Coronary artery (tissue), 2 donors: ENCODE data around the gene SLC43A2.

ENCODE experiments used
- DNase-seq: peaks from one replicate; pipeline ENCODE4 v3.0.0-alpha.2; 2017; ENCODE audit warnings: low spot score
- H3K27ac ChIP-seq, 2 donors: fragments of 200-600 bp; sonication (generic); one replicate each; pipeline ENCODE4 v1.5.1; 2016 to 2019
- H3K4me3 ChIP-seq: fragments of 200-600 bp; sonication (generic); 2 replicates; pipeline ENCODE4 v1.5.1; 2016; ENCODE audit warnings: mild to moderate bottlenecking, moderate library complexity
- TF ChIP-seq, protein P1 (sequence below): fragments of 200-600 bp; sonication (generic); IDR thresholded peaks from one replicate; pipeline ENCODE4 v1.5.1; 2019; ENCODE audit warnings: antibody characterized with exemption

The SLC43A2 gene

DNA sequence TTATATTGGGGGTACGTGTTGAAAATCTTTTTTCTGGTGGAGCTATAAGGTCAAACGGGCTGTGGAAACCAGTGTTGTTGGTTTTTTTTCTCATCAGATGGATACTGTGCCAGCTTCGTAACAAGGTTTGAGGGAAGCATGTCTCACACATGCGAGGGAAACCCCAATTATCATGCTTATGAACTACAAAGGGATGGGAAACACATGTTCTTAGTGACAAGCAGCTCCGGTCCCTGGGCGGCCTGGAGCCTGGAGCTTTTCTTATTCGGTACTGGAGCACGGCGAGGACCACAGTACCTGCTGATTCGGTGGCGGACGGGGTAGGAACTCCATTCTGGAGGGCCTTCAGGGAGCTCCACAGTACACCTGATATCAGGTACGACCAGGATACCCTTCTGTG, 12.5 kb downstream of the SLC43A2 start:
- TF ChIP-seq, protein P1, sequence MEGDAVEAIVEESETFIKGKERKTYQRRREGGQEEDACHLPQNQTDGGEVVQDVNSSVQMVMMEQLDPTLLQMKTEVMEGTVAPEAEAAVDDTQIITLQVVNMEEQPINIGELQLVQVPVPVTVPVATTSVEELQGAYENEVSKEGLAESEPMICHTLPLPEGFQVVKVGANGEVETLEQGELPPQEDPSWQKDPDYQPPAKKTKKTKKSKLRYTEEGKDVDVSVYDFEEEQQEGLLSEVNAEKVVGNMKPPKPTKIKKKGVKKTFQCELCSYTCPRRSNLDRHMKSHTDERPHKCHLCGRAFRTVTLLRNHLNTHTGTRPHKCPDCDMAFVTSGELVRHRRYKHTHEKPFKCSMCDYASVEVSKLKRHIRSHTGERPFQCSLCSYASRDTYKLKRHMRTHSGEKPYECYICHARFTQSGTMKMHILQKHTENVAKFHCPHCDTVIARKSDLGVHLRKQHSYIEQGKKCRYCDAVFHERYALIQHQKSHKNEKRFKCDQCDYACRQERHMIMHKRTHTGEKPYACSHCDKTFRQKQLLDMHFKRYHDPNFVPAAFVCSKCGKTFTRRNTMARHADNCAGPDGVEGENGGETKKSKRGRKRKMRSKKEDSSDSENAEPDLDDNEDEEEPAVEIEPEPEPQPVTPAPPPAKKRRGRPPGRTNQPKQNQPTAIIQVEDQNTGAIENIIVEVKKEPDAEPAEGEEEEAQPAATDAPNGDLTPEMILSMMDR = no peak
- H3K27ac ChIP-seq = no peak overlapping the region
- no peak overlapping the region for H3K4me3 ChIP-seq
- no peak for DNase-seq

DNA sequence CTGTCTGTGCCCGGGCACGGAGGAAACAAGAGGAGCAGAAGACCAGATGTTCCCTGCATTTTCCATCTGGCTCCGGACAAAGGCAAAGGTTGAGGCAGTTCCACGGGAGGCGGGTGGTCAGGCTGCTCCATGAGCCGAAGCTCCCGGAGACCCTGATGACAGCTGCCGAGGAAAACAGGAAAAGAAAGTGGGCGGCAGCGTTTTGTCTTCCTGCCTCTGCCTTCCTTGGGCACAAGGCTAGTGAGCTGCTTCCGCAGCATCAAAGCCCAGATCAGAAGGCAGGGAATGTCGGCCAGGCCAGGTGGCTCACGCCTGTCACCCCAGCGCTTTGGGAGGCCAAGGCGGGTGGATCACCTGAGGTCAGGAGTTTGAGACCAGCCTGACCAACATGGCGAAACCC, 16.2 kb downstream of the SLC43A2 start:
- peak overlapping the region in 1 of 2 donors; percentile 70 for H3K27ac ChIP-seq
- TF ChIP-seq, protein P1 = no peak
- no peak overlapping the region for H3K4me3 ChIP-seq
- DNase-seq = no peak

DNA sequence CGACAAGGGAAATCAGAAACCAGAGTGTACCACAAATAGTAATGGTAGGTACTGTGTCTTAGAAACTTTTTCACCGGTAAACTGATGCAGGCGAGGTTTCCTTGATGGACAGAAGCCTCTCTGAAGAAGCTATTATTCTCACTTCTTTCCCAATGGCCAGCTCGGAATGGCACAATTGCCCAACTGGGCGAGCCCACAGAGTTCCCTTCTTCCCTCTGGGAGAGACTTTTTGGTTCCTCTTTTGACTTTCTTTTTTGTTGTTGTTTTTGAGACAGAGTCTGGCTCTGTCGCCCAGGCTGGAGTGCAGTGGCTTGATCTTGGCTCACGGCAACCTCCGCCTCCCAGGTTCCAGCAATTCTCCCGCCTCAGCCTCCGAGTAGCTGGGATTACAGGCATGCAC, 16.9 kb downstream of the SLC43A2 start:
- Histone ChIP-seq H3K4me3 (no peak overlapping the region), H3K27ac (peak overlapping the region in 1 of 2 donors; percentile 70)
- TF ChIP-seq, protein P1 = no peak
- DNase-seq = no peak

DNA sequence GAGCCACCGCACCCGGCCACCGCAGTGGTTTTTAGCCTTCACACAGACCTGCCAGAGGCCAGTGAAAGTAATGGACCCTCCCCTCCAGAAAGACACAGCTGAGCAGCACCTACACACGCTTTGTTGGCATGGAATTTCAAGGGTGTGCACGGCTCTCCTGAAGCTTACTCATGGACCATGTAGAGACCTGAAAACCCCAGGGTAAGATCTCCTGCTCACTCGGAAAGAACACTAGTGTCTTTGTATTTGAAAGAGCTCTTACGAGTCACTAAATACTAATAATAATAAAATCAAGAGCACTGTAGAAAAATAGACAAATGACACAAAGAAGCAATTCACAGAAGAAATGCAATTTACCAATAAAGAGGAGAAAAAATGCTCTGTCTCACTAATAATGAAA, 20.0 kb downstream of the SLC43A2 start:
- TF ChIP-seq, protein P1 = no peak
- DNase-seq = no peak
- H3K27ac ChIP-seq = peak overlapping the region in 1 of 2 donors; percentile 61
- no peak overlapping the region for H3K4me3 ChIP-seq

DNA sequence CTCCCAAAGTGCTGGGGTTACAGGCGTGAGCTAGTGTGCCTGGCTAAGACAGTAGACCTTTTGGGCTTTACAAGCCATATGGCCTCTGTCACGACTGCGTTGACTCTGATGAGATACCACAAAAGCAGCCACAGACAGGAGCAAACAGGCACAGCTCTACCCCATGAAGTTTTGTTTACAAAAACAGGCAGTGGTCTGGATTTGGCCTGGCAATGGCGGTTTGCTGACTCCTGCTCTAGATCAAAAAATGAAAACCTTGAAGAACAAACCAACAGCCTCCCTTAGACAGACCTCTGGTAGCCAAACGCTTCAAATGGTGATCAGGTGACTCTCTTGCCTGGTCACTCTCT, 20.7 kb downstream of the SLC43A2 start:
- no peak for DNase-seq
- TF ChIP-seq, protein P1 = no peak
- H3K4me3 ChIP-seq = no peak overlapping the region
- peak overlapping the region in 1 of 2 donors; percentile 61 for H3K27ac ChIP-seq

DNA sequence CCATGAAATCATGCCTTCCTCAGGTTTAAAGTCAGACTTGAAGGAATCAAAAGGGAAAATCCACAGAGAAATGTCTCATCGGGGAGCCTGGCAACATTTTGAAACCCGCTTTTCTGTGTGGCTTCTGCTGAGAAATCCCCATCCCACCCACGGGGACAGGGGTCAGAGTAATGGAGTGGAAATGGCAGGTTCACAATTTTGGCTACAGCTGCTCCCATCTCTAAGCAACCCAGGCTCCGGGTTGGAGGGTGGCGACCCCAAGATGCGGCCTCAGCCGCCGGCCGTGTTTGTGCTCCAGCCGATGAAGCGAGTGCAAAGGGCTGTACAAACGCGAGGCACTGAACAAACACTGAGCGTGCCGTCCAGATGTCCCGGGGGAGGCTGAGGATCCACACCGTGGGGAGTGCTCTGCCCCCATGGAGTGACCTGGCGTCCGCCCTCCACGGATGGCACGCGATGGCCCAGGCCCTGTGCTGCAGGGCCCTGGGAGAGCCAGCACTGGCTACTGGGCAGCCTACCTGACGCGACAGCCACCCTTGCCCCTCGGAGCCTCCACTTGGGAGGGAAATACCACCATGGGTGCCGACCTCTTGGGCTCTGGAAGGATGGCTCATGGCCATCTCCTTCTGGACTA, 22.2 kb downstream of the SLC43A2 start:
- Histone ChIP-seq H3K4me3 (no peak overlapping the region), H3K27ac (peak overlapping the region in 1 of 2 donors; percentile 73)
- TF ChIP-seq, protein P1 = no peak
- no peak for DNase-seq

DNA sequence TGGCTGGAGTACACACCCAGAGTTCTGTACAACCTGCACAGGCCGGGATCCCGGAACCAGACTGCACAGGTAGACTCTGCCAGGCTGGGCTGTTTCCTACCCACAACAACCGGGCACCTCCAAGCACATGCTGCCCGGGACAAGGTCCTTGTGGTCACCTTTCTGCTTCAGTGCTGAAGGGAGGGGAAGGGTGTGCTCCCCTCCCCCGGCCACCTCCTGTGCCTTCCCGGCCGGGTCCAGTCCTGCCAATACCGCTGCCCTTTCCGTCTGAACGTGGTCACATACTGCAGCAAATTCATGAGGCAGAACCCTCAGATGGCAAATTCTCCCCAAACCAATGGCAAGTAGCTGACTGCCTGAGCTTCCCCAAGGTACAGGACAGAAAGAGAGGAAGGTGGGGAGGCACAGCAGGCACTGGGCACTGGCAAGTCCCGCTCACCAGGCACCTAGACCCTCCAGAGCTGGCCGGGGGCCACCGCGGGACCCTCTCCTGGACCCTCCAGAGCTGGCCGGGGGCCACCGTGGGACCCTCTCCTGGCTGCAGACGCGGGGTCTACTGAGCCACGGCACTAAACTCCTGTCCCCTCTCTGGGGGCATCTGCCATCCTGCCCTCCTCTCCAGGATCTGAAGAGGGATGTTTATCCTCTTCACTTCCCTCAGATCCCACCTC, 22.8 kb downstream of the SLC43A2 start:
- DNase-seq = no peak
- Histone ChIP-seq H3K27ac (peak overlapping the region in 1 of 2 donors; percentile 73), H3K4me3 (no peak overlapping the region)
- TF ChIP-seq, protein P1 = no peak
